HL-60 (cell line): Measurements from ENCODE around the gene RMND5B.

ENCODE experiments used
- GABPA ChIP-seq: IDR thresholded peaks from 2 replicates; pipeline ENCODE4 v1.6.1; 2012; ENCODE audit warnings: low read depth
- POLR2AphosphoS5 ChIP-seq: IDR thresholded peaks from 2 replicates; pipeline ENCODE4 v1.6.1; 2012; ENCODE audit warnings: low read depth
- TF ChIP-seq, protein P1 (sequence below): IDR thresholded peaks from one replicate; pipeline ENCODE4 v1.5.1; 2011; ENCODE audit warnings: low read length, control low read depth, inconsistent platforms; ENCODE audit not compliant: insufficient read depth
- TF ChIP-seq, protein P2 (sequence below): IDR thresholded peaks from 2 replicates; pipeline ENCODE4 v1.6.1; 2012; ENCODE audit warnings: low read depth; ENCODE audit not compliant: insufficient replicate concordance

DNA sequence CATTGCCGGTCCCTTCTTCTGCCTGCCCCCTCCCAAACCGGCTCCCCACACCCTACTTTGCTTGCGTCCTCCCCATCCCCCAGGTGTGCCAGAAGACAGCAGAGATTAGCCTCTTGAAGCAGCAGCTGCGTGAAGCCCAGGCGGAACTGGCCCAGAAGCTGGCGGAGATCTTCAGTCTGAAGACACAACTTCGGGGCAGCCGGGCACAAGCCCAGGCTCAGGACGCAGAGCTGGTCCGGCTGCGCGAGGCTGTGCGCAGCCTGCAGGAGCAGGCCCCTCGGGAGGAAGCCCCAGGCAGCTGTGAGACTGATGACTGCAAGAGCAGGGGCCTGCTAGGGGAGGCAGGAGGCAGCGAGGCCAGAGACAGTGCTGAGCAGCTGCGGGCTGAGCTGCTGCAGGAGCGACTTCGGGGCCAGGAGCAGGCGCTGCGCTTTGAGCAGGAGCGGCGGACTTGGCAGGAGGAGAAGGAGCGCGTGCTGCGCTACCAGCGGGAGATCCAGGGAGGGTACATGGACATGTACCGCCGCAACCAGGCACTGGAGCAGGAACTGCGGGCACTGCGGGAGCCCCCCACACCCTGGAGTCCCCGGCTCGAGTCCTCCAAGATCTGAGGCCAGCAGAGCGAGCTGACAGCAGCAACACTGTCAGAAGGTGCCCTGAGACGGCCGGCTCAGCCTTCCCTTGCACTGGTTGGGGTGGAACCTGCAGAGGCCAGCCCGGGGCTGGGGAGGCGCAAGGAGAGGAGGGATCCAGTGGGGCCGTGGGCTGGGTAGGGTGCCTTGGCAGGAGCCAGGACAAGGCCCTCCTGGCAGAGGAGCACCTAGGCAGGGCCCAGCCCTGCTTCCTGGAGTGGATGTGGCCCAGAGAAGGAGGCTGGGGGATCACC is 9.2 kb upstream of the RMND5B start:
- TF ChIP-seq POLR2AphosphoS5 = no peak
- TF ChIP-seq, protein P1, sequence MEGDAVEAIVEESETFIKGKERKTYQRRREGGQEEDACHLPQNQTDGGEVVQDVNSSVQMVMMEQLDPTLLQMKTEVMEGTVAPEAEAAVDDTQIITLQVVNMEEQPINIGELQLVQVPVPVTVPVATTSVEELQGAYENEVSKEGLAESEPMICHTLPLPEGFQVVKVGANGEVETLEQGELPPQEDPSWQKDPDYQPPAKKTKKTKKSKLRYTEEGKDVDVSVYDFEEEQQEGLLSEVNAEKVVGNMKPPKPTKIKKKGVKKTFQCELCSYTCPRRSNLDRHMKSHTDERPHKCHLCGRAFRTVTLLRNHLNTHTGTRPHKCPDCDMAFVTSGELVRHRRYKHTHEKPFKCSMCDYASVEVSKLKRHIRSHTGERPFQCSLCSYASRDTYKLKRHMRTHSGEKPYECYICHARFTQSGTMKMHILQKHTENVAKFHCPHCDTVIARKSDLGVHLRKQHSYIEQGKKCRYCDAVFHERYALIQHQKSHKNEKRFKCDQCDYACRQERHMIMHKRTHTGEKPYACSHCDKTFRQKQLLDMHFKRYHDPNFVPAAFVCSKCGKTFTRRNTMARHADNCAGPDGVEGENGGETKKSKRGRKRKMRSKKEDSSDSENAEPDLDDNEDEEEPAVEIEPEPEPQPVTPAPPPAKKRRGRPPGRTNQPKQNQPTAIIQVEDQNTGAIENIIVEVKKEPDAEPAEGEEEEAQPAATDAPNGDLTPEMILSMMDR = no peak
- TF ChIP-seq GABPA = no peak
- TF ChIP-seq, protein P2, sequence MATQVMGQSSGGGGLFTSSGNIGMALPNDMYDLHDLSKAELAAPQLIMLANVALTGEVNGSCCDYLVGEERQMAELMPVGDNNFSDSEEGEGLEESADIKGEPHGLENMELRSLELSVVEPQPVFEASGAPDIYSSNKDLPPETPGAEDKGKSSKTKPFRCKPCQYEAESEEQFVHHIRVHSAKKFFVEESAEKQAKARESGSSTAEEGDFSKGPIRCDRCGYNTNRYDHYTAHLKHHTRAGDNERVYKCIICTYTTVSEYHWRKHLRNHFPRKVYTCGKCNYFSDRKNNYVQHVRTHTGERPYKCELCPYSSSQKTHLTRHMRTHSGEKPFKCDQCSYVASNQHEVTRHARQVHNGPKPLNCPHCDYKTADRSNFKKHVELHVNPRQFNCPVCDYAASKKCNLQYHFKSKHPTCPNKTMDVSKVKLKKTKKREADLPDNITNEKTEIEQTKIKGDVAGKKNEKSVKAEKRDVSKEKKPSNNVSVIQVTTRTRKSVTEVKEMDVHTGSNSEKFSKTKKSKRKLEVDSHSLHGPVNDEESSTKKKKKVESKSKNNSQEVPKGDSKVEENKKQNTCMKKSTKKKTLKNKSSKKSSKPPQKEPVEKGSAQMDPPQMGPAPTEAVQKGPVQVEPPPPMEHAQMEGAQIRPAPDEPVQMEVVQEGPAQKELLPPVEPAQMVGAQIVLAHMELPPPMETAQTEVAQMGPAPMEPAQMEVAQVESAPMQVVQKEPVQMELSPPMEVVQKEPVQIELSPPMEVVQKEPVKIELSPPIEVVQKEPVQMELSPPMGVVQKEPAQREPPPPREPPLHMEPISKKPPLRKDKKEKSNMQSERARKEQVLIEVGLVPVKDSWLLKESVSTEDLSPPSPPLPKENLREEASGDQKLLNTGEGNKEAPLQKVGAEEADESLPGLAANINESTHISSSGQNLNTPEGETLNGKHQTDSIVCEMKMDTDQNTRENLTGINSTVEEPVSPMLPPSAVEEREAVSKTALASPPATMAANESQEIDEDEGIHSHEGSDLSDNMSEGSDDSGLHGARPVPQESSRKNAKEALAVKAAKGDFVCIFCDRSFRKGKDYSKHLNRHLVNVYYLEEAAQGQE = no peak
